Ishikawa (cell line): Measurements from ENCODE around the gene CDK5.

Source experiments
- CEBPB ChIP-seq: IDR thresholded peaks from 2 replicates; pipeline ENCODE4 v1.6.1; 2012
- CREB1 ChIP-seq: IDR thresholded peaks from 2 replicates; pipeline ENCODE4 v1.6.1; 2012; ENCODE audit warnings: low read depth
- EGR1 ChIP-seq: IDR thresholded peaks from 2 replicates; pipeline ENCODE4 v1.6.1; 2012
- EP300 ChIP-seq: IDR thresholded peaks from 2 replicates; pipeline ENCODE4 v1.6.1; 2012; ENCODE audit warnings: borderline replicate concordance
- FOXM1 ChIP-seq: IDR thresholded peaks from 2 replicates; pipeline ENCODE4 v1.6.1; 2012; ENCODE audit warnings: low read depth, borderline replicate concordance
- NFIC ChIP-seq: IDR thresholded peaks from 2 replicates; pipeline ENCODE4 v1.6.1; 2012
- RAD21 ChIP-seq: IDR thresholded peaks from 2 replicates; pipeline ENCODE4 v1.6.1; 2012; ENCODE audit warnings: low read depth
- TAF1 ChIP-seq: IDR thresholded peaks from 2 replicates; pipeline ENCODE4 v1.6.1; 2012; ENCODE audit warnings: low read depth, mild to moderate bottlenecking
- TCF12 ChIP-seq: IDR thresholded peaks from 2 replicates; pipeline ENCODE4 v1.6.1; 2012; ENCODE audit warnings: low read depth
- TEAD4 ChIP-seq: IDR thresholded peaks from 2 replicates; pipeline ENCODE4 v1.6.1; 2012
- USF1 ChIP-seq: IDR thresholded peaks from 2 replicates; pipeline ENCODE4 v1.6.1; 2012
- YY1 ChIP-seq: IDR thresholded peaks from 2 replicates; pipeline ENCODE4 v1.6.1; 2012; ENCODE audit warnings: low read depth
- ZBTB7A ChIP-seq: IDR thresholded peaks from 2 replicates; pipeline ENCODE4 v1.6.1; 2012; ENCODE audit warnings: low read depth
- TF ChIP-seq, protein P1 (sequence below): IDR thresholded peaks from 2 replicates; pipeline ENCODE4 v1.6.1; 2012
- TF ChIP-seq, protein P2 (sequence below): IDR thresholded peaks from 2 replicates; pipeline ENCODE4 v1.6.1; 2012; ENCODE audit warnings: low read depth, mild to moderate bottlenecking

Gene CDK5

DNA sequence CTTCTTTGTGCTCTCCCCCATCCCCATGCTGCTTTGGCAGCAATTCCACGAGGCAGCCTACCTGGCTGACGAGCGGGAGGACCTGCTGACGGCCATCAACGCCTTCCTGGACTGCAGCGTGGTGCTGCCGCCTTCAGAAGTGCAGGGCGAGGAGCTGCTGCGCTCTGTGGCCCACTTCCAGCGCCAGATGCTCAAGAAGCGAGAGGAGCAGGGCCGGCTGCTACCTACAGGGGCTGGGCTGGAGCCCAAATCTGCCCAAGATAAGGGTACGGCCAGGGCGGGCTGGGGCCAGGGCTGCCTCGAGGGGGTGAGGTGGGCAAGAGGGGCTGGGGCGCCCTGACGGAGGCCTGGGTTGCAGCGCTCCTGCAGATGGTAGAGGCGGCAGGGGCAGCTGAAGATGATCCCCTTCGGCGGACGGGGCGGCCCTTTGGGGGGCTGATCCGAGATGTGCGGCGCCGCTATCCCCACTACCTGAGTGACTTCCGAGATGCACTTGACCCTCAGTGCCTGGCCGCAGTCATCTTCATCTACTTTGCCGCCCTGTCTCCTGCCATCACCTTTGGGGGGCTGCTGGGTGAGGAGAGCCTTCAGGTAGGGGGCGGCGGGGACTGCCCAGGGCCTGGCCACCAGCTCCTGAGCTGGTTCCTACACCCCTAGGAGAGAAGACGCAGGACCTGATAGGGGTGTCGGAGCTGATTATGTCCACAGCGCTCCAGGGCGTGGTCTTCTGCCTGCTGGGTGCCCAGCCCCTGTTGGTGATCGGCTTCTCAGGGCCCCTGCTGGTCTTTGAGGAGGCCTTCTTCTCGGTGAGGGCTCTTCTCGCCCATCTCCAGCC is 13.6 kb upstream of the CDK5 start:
- TF ChIP-seq TEAD4 (no peak), CEBPB (no peak)

DNA sequence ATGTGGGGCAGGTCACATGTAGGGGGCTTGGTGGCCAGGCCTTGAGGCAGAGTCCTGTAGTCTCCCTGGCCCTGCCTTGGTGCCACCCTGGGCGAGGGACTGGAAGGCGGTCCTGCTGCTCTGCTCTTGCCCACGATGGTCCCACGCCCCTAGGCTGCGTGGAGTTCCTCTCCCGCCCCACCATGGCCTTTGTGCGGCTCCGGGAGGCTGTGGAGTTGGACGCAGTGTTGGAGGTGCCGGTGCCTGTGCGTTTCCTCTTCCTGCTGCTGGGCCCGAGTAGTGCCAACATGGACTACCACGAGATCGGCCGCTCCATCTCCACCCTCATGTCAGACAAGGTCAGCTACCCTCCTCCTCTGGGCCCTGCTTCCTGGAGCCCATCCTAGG is 12.9 kb upstream of the CDK5 start:
- no peak for TF ChIP-seq FOXM1
- no peak for TF ChIP-seq EP300
- no peak for TF ChIP-seq USF1
- no peak for TF ChIP-seq ZBTB7A
- no peak for TF ChIP-seq CREB1
- no peak for TF ChIP-seq TEAD4
- no peak for TF ChIP-seq EGR1
- TF ChIP-seq YY1 = no peak
- no peak for TF ChIP-seq TAF1

- no peak for TF ChIP-seq TCF12
- no peak for TF ChIP-seq EP300
- TF ChIP-seq USF1 = no peak
- no peak for TF ChIP-seq ZBTB7A
- TF ChIP-seq YY1 = no peak
- TF ChIP-seq TEAD4 = no peak
- no peak for TF ChIP-seq FOXM1
- TF ChIP-seq RAD21 = no peak
- no peak for TF ChIP-seq EGR1
- no peak for TF ChIP-seq CEBPB
These were observed 12.3 kb upstream of the CDK5 start for GRCh38 chr7:151069841-151070573.

GRCh38 chr7:151068069-151068773 is 10.5 kb upstream of the CDK5 start:
- TF ChIP-seq CEBPB (no peak), TEAD4 (no peak), ZBTB7A (no peak), FOXM1 (no peak), RAD21 (no peak), CREB1 (no peak)
- TF ChIP-seq, protein P1, sequence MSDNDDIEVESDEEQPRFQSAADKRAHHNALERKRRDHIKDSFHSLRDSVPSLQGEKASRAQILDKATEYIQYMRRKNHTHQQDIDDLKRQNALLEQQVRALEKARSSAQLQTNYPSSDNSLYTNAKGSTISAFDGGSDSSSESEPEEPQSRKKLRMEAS = no peak

DNA sequence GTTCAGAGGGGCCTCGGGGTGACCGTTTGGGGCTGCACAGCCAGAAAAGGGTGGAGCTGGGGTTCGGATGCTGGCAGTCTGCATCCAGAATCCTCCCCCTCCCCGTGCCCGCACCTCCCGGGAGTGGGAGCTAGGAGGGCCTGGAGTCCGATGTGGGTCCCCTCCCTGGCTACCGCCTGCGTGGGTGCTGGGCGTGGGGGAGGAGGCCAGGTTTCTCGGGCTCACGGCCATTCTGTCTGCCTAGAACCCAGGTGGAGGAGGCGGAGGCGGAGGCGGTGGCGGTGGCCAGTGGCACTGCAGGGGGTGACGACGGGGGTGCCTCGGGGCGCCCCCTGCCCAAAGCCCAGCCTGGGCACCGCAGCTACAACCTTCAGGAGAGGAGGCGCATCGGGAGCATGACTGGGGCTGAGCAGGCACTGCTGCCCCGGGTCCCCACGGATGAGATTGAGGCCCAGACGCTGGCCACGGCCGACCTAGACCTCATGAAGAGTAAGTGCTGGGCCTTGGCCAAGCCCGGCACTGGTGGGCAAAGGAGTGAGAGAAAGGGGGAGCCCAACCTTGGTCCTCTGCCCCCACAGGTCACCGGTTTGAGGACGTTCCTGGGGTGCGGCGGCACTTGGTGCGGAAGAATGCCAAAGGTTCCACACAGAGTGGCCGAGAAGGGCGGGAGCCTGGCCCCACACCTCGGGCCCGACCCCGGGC is 8.7 kb upstream of the CDK5 start:
- no peak for TF ChIP-seq FOXM1
- TF ChIP-seq YY1 = no peak
- TF ChIP-seq CREB1 = no peak
- TF ChIP-seq RAD21 = no peak
- TF ChIP-seq ZBTB7A = no peak
- no peak for TF ChIP-seq TCF12
- TF ChIP-seq, protein P1 = no peak
- no peak for TF ChIP-seq EGR1
- no peak for TF ChIP-seq NFIC
- no peak for TF ChIP-seq EP300
- no peak for TF ChIP-seq CEBPB
- no peak for TF ChIP-seq USF1
- TF ChIP-seq TAF1 = no peak

- TF ChIP-seq FOXM1 (no peak), TAF1 (no peak), USF1 (no peak), RAD21 (no peak), CEBPB (no peak), EGR1 (no peak), EP300 (no peak), ZBTB7A (no peak), CREB1 (no peak), YY1 (no peak), TEAD4 (no peak)
- TF ChIP-seq, protein P2, sequence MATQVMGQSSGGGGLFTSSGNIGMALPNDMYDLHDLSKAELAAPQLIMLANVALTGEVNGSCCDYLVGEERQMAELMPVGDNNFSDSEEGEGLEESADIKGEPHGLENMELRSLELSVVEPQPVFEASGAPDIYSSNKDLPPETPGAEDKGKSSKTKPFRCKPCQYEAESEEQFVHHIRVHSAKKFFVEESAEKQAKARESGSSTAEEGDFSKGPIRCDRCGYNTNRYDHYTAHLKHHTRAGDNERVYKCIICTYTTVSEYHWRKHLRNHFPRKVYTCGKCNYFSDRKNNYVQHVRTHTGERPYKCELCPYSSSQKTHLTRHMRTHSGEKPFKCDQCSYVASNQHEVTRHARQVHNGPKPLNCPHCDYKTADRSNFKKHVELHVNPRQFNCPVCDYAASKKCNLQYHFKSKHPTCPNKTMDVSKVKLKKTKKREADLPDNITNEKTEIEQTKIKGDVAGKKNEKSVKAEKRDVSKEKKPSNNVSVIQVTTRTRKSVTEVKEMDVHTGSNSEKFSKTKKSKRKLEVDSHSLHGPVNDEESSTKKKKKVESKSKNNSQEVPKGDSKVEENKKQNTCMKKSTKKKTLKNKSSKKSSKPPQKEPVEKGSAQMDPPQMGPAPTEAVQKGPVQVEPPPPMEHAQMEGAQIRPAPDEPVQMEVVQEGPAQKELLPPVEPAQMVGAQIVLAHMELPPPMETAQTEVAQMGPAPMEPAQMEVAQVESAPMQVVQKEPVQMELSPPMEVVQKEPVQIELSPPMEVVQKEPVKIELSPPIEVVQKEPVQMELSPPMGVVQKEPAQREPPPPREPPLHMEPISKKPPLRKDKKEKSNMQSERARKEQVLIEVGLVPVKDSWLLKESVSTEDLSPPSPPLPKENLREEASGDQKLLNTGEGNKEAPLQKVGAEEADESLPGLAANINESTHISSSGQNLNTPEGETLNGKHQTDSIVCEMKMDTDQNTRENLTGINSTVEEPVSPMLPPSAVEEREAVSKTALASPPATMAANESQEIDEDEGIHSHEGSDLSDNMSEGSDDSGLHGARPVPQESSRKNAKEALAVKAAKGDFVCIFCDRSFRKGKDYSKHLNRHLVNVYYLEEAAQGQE = no peak
- TF ChIP-seq, protein P1 = no peak
These were observed 7.8 kb upstream of the CDK5 start for GRCh38 chr7:151065516-151065915.
